HL-60 (cell line): ENCODE measurements around the gene RHOT2.

Source experiments
- DNase-seq, 2 experiments: peaks; one replicate each; pipeline ENCODE4 v3.0.0-alpha.2; 2010 to 2020; ENCODE audit warnings: low read depth in 1 of 2, low spot score in 1 of 2
- H3K27ac ChIP-seq: fragments of 250-450 bp; sonication (Bioruptor Pico); replicated peaks from 2 replicates; pipeline ENCODE4 v1.5.1; 2020; ENCODE audit warnings: mild to moderate bottlenecking, moderate library complexity
- H3K27me3 ChIP-seq: fragments of 250-450 bp; sonication (Bioruptor Pico); 2 replicates; pipeline ENCODE4 v1.5.1; 2021; ENCODE audit warnings: mild to moderate bottlenecking, moderate library complexity; ENCODE audit not compliant: insufficient read depth, poor library complexity, severe bottlenecking
- H3K4me3 ChIP-seq: replicated peaks from 2 replicates; pipeline ENCODE4 v1.5.1; 2011; ENCODE audit warnings: mild to moderate bottlenecking, control low read depth, low read length; ENCODE audit not compliant: insufficient read depth
- CTCF ChIP-seq: IDR thresholded peaks from one replicate; pipeline ENCODE4 v1.5.1; 2011; ENCODE audit warnings: low read length, control low read depth, inconsistent platforms; ENCODE audit not compliant: insufficient read depth
- GABPA ChIP-seq: IDR thresholded peaks from 2 replicates; pipeline ENCODE4 v1.6.1; 2012; ENCODE audit warnings: low read depth
- POLR2AphosphoS5 ChIP-seq: IDR thresholded peaks from 2 replicates; pipeline ENCODE4 v1.6.1; 2012; ENCODE audit warnings: low read depth
- SPI1 ChIP-seq: IDR thresholded peaks from 2 replicates; pipeline ENCODE4 v1.6.1; 2012; ENCODE audit warnings: low read depth, mild to moderate bottlenecking, borderline replicate concordance
- TF ChIP-seq, protein P1 (sequence below): IDR thresholded peaks from 2 replicates; pipeline ENCODE4 v1.6.1; 2012; ENCODE audit warnings: low read depth; ENCODE audit not compliant: insufficient replicate concordance

RHOT2 gene

GRCh38 chr16:716200-716568 lies 48.3 kb downstream of the RHOT2 start:
- TF ChIP-seq GABPA (no peak), CTCF (no peak), POLR2AphosphoS5 (no peak), SPI1 (no peak)
- TF ChIP-seq, protein P1, sequence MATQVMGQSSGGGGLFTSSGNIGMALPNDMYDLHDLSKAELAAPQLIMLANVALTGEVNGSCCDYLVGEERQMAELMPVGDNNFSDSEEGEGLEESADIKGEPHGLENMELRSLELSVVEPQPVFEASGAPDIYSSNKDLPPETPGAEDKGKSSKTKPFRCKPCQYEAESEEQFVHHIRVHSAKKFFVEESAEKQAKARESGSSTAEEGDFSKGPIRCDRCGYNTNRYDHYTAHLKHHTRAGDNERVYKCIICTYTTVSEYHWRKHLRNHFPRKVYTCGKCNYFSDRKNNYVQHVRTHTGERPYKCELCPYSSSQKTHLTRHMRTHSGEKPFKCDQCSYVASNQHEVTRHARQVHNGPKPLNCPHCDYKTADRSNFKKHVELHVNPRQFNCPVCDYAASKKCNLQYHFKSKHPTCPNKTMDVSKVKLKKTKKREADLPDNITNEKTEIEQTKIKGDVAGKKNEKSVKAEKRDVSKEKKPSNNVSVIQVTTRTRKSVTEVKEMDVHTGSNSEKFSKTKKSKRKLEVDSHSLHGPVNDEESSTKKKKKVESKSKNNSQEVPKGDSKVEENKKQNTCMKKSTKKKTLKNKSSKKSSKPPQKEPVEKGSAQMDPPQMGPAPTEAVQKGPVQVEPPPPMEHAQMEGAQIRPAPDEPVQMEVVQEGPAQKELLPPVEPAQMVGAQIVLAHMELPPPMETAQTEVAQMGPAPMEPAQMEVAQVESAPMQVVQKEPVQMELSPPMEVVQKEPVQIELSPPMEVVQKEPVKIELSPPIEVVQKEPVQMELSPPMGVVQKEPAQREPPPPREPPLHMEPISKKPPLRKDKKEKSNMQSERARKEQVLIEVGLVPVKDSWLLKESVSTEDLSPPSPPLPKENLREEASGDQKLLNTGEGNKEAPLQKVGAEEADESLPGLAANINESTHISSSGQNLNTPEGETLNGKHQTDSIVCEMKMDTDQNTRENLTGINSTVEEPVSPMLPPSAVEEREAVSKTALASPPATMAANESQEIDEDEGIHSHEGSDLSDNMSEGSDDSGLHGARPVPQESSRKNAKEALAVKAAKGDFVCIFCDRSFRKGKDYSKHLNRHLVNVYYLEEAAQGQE = no peak
- DNase-seq = no peak
- Histone ChIP-seq H3K4me3 (no peak overlapping the region), H3K27ac (no peak overlapping the region), H3K27me3 (peaks cover 9% of the 10 kb centered on the region)

DNA sequence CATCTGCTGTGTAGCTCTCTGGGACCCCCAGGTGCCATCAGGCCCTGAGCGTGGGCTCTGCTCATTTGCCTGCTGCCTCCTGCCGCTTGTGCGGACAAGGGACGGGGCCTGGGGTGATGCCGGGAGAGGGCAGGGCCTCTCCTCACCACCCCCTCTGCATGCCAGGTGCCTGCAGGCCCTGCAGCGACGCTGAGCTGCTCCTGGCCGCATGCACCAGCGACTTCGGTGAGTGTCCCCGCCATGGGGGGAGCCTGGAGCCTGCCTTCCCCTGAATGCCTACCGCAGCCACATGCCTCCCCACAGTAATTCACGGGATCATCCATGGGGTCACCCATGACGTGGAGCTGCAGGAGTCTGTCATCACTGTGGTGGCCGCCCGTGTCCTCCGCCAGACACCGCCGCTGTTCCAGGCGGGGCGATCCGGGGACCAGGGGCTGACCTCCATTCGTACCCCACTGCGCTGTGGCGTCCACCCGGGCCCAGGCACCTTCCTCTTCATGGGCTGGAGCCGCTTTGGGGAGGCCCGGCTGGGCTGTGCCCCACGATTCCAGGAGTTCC lies 48.9 kb downstream of the RHOT2 start:
- H3K27me3 ChIP-seq = peaks cover 7% of the 10 kb centered on the region
- no peak overlapping the region for H3K27ac ChIP-seq
- no peak for DNase-seq
- no peak overlapping the region for H3K4me3 ChIP-seq
- TF ChIP-seq SPI1 (no peak), CTCF (no peak), GABPA (no peak), POLR2AphosphoS5 (no peak; the same call in 1 of the 2 replicates)
- TF ChIP-seq, protein P1 = no peak

GRCh38 chr16:717450-718245 lies 49.7 kb downstream of the RHOT2 start:
- H3K27ac ChIP-seq = no peak overlapping the region
- TF ChIP-seq SPI1 = no peak
- no peak for TF ChIP-seq CTCF
- TF ChIP-seq GABPA = no peak
- TF ChIP-seq, protein P1 = no peak
- TF ChIP-seq POLR2AphosphoS5 = no peak
- no peak for DNase-seq
- H3K4me3 ChIP-seq = no peak overlapping the region
- H3K27me3 ChIP-seq = peaks cover 7% of the 10 kb centered on the region
